ENCODE data around the gene TMEM151A. TPM values are rescaled to one million over a fixed set of nuclear protein-coding genes. Genes with fewer than 3 reads are reported as not detected.

TMEM151A gene
- total RNA-seq, 1 donor from 2014 or later: not detected

GRCh38 chr11:66281001-66281400 lies 10.7 kb upstream of the TMEM151A start:
- no peak overlapping the region for H3K27ac ChIP-seq
- H3K4me3 Mint-ChIP-seq: peak overlapping the region; percentile 91

GRCh38 chr11:66281776-66282467 lies 9.8 kb upstream of the TMEM151A start:
- no peaks in the 10 kb centered on the region for H3K9me3 ChIP-seq (ENCODE audit: low read depth)
- H3K79me2 ChIP-seq (ENCODE audit: low read depth): no peaks in the 10 kb centered on the region
- no peak overlapping the region for H3K27ac ChIP-seq
- Mint-ChIP-seq H3K36me3 (no peaks in the 10 kb centered on the region), H3K27me3 (ENCODE audit: insufficient read depth, low read depth) (peaks cover 2% of the 10 kb centered on the region), H3K27ac (peak overlapping the region; percentile 42), H3K4me1 (peaks cover 51% of the 10 kb centered on the region), H3K4me3 (peak overlapping the region; percentile 91), H3K9me3 (no peaks in the 10 kb centered on the region)
- H2AFZ ChIP-seq (replicated peaks): no peak overlapping the region
- H3K9ac ChIP-seq: no peak overlapping the region
- peaks cover 22% of the 10 kb centered on the region for H3K4me1 ChIP-seq
- no peak overlapping the region for H3K4me3 ChIP-seq
- no peak for DNase-seq (ENCODE audit: low spot score)
- peak overlapping the region; percentile 12 for H3K4me2 ChIP-seq
- H3F3A ChIP-seq (ENCODE audit: low read depth): peaks cover 33% of the 10 kb centered on the region
- no peak for TF ChIP-seq CTCF (IDR thresholded peaks at IDR 0.05)
- no peak for TF ChIP-seq EZH2phosphoT487 (IDR thresholded peaks at IDR 0.05)
- no peak for TF ChIP-seq EZH2 (IDR thresholded peaks at IDR 0.05)
- no peaks in the 10 kb centered on the region for H3K36me3 ChIP-seq
- peaks cover 17% of the 10 kb centered on the region for H3K27me3 ChIP-seq
- H4K20me1 ChIP-seq (ENCODE audit: low read depth): peaks cover 54% of the 10 kb centered on the region

More at GRCh38 chr11:66281001-66281400, 10.7 kb upstream of the TMEM151A start:
- H3F3A ChIP-seq (ENCODE audit: low read depth): peaks cover 33% of the 10 kb centered on the region
- Mint-ChIP-seq H3K9me3 (no peaks in the 10 kb centered on the region), H3K27ac (peak overlapping the region; percentile 5), H3K36me3 (no peaks in the 10 kb centered on the region), H3K4me1 (peaks cover 52% of the 10 kb centered on the region), H3K27me3 (ENCODE audit: insufficient read depth, low read depth) (peaks cover 4% of the 10 kb centered on the region)
- TF ChIP-seq EZH2 (IDR thresholded peaks at IDR 0.05) (no peak), EZH2phosphoT487 (IDR thresholded peaks at IDR 0.05) (no peak), CTCF (IDR thresholded peaks at IDR 0.05) (no peak)
- H3K4me3 ChIP-seq: no peak overlapping the region
- H3K36me3 ChIP-seq: no peaks in the 10 kb centered on the region
- DNase-seq (ENCODE audit: low spot score): no peak
- no peaks in the 10 kb centered on the region for H3K9me3 ChIP-seq (ENCODE audit: low read depth)
- H2AFZ ChIP-seq (replicated peaks): no peak overlapping the region
- peaks cover 17% of the 10 kb centered on the region for H3K27me3 ChIP-seq
- peaks cover 22% of the 10 kb centered on the region for H3K4me1 ChIP-seq
- no peaks in the 10 kb centered on the region for H3K79me2 ChIP-seq (ENCODE audit: low read depth)
- H4K20me1 ChIP-seq (ENCODE audit: low read depth): peaks cover 54% of the 10 kb centered on the region
- no peak overlapping the region for H3K4me2 ChIP-seq
- H3K9ac ChIP-seq: no peak overlapping the region

- Mint-ChIP-seq H3K36me3 (no peaks in the 10 kb centered on the region), H3K4me1 (peaks cover 54% of the 10 kb centered on the region), H3K27me3 (ENCODE audit: insufficient read depth, low read depth) (peaks cover 2% of the 10 kb centered on the region), H3K4me3 (peak overlapping the region; percentile 67), H3K27ac (no peak overlapping the region), H3K9me3 (no peaks in the 10 kb centered on the region)
- peak; percentile 100 for DNase-seq (ENCODE audit: low spot score)
- peaks cover 22% of the 10 kb centered on the region for H3K4me1 ChIP-seq
- no peaks in the 10 kb centered on the region for H3K36me3 ChIP-seq
- no peak overlapping the region for H3K4me3 ChIP-seq
- no peaks in the 10 kb centered on the region for H3K79me2 ChIP-seq (ENCODE audit: low read depth)
- H3K27me3 ChIP-seq: peaks cover 8% of the 10 kb centered on the region
- H3K9me3 ChIP-seq (ENCODE audit: low read depth): no peaks in the 10 kb centered on the region
- peak overlapping the region; percentile 70 for H3K4me2 ChIP-seq
- no peak overlapping the region for H3K9ac ChIP-seq
- no peak overlapping the region for H2AFZ ChIP-seq (replicated peaks)
- TF ChIP-seq EZH2phosphoT487 (IDR thresholded peaks at IDR 0.05): no peak
- TF ChIP-seq CTCF (IDR thresholded peaks at IDR 0.05): peak; percentile 91
- TF ChIP-seq EZH2 (IDR thresholded peaks at IDR 0.05): no peak
- peaks cover 52% of the 10 kb centered on the region for H4K20me1 ChIP-seq (ENCODE audit: low read depth)
- peaks cover 25% of the 10 kb centered on the region for H3F3A ChIP-seq (ENCODE audit: low read depth)
- H3K27ac ChIP-seq: no peak overlapping the region
Measured at GRCh38 chr11:66282468-66283455, 8.9 kb upstream of the TMEM151A start.

Data from neural progenitor cell (in vitro differentiated cells).